IPS-18c (cell line): ENCODE data around the gene NAALADL2.

Source experiments
- H3K4me3 ChIP-seq: 2 replicates; pipeline ENCODE4 v1.7.0; 2013; ENCODE audit warnings: low read depth, mild to moderate bottlenecking, low read length, moderate library complexity; ENCODE audit not compliant: insufficient read depth
- H3K9me3 ChIP-seq: one replicate; pipeline ENCODE4 v1.6.1; 2013; ENCODE audit warnings: mild to moderate bottlenecking, low read length, moderate library complexity; ENCODE audit not compliant: control insufficient read depth, insufficient read depth

NAALADL2 gene

DNA sequence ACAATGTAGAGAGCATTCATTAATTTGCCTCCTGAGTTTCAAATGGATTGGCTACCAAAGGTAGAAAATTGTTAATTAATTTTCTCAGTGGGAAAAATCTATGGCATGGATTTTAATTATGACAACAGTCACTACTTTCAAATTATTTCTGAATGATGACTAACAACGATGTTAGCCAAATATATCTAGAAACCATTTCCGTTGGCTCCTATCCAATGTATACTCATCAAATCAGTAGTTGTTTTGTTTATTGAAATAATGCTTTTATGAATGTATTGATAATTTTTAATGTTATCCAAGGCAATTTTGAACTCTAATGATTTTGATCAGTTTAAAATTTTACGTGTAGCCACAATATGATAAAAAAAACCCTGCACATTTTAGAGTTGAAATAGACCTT lies 333.4 kb downstream of the NAALADL2 start:
- Histone ChIP-seq H3K9me3 (no peaks in the 10 kb centered on the region), H3K4me3 (no peak overlapping the region)

DNA sequence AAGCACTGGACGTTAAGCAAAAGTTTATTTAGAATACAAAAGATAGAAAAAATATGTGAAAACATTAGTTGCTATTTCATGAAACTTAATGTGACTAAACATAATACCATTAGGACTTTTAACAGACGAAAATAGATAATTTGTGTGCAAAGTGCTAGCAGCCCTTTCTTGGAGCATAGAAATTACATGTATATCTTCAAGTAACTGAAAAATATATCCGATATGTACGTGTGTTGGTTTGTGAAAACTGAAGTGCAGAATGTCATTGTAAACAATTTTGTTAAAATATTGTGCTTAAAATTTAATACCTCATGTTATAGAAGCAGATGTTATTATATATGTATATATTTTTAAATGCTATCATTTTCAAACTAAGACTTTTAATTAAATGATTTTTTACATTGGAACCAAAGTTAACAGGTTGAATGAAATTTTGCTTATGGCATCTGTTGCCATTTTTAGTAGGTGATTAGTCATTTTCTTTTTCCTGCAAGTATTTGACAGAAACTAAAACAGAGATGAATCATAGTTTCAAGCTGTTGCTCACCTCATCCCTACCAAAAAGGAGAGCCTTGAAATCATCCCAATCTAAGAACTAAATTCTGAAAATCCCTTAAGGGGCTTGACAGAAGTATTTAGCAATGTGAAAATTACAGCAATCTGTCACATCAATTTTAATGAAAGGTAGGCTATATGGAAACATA lies 334.8 kb downstream of the NAALADL2 start:
- no peaks in the 10 kb centered on the region for H3K9me3 ChIP-seq
- H3K4me3 ChIP-seq = no peak overlapping the region

DNA sequence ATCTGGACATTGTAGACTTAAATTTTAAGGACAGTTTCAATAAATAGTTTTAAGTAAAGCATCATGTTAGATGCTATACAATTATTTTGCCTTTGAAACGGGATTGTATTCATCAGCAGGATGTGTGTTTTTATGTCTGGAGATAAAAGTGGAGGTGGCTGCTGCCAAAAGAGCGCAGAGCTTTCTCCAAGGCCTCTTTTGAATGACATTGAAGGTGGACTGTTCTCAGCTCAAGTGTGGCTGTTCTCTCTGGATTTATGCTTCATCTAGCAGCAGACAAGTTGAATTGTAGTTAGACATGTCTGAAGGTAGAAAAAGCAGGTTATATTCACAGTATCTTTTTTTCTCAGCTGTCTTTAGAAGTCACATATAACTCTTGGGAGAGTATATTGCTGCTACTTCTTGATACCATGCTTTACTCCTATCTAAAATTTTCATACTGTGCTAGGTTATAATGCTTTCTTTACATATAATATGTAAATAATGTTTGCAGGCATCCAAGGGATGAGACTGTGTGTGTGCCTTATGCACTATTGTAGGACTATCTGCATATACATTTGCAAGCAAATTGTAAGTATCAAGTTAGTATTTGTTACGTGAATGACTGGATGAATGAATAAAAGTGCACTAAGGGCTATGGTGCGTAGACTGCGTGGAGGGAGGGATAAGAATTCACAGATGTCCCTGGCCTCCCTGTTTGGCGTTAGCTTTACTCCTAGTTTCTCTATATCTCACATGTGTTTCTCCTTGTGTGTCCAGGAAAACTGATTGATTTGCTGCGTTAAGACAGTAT lies 340.1 kb downstream of the NAALADL2 start:
- Histone ChIP-seq H3K4me3 (no peak overlapping the region), H3K9me3 (no peaks in the 10 kb centered on the region)

DNA sequence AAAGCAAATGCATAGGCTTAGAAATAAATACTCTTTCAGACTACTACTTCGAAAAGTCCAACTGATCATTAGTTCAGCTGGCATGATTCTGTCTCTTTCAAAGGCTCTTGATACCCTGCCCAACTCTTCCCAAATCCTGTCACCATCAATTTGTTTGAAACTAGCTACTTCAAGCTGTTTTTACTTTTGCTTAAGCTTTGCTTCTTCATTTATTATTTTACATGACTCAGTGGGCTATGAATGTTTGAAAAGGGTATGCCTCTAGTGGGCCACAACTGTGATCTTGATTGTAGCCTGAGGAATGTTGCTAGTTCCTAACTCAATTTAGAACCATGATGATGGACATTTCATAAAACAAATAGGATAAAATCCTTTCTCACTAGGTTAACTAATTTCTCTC lies 340.8 kb downstream of the NAALADL2 start:
- H3K4me3 ChIP-seq = no peak overlapping the region
- H3K9me3 ChIP-seq = no peaks in the 10 kb centered on the region

DNA sequence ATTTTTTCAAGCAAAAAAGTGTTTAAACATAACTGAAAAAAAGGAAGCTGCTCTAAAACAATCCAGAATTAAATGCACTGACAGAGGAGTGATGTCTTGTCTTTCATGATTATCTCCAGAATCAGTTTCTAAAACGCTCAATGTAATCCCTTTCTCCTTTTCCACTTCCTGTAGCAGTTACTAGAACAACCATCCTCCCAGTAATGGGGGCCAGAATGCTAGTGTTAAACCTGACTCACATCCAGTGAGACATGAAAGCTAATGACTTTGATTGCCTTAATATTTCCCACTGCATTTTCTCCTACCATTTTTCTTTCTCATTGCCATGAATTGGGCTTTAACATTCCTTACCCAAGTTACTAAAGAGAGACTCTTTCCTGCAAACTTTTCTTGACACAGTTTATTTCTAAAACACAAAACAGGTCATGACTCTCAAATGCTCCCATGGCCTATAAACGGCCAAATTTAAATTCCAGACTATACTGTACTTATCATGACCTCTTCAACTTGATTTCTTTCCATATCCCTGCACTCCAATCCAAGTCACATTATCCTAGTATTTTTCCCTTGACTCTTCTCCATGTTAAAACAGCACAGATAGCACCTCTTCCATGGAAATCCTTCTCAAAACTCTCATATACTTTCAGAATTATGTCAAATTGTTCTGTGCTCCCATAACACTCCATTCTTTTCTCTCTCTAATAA lies 341.4 kb downstream of the NAALADL2 start:
- H3K9me3 ChIP-seq = no peaks in the 10 kb centered on the region
- no peak overlapping the region for H3K4me3 ChIP-seq

DNA sequence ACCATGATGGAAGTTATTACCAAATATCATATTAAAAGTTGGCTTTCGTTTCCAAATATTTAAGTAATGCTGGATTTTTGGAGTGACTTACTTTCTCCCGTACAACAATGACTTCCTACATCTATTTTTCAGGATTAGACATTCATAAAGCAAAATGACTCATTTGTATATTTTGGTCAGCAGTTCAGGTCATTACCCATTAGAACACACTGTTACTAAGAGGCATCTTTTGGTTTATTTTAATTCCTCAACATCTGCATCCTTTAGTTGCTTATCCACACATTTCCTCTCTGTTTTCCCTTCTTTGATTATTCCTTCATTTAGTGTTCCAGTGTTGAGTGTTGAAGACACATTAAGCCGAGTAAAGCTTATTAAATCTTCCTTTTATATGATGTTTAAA lies 348.2 kb downstream of the NAALADL2 start:
- Histone ChIP-seq H3K4me3 (no peak overlapping the region), H3K9me3 (no peaks in the 10 kb centered on the region)

DNA sequence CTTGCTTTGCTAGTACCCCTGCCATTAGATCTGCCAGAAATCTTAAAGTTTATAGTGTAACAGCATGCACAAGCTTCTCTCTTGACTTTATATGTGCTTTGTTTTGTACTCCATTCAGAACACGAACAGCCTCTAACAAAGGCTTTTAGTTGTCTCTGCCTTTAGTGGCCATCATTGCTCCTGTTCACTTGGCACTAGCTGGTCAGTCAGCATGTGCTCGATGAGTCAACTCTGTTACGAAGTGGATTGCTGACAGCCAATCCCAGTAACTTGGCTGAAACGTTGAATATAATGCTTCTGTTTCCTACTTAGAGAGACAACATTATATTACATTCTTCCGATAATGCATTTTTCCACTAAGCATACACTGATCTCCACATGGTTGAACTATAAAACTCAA lies 349.2 kb downstream of the NAALADL2 start:
- Histone ChIP-seq H3K9me3 (no peaks in the 10 kb centered on the region), H3K4me3 (no peak overlapping the region)

DNA sequence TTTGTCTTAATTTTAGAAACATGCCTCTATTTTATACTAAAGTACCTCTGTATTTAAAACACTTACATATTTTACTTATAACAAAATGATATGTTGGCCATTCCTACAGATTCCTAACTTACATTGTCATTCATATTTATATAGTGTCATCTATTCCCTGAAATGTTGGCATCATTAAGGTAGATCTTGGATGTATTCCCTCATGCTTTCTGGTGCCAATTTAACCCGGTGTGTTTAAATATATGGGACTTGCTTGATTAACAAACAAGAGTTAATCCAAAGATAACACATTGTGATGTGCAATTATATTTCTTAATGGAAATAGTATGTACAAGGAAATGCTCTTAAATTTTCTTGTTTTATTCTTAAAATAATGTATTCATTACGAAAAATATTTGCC lies 352.3 kb downstream of the NAALADL2 start:
- Histone ChIP-seq H3K4me3 (no peak overlapping the region), H3K9me3 (no peaks in the 10 kb centered on the region)

DNA sequence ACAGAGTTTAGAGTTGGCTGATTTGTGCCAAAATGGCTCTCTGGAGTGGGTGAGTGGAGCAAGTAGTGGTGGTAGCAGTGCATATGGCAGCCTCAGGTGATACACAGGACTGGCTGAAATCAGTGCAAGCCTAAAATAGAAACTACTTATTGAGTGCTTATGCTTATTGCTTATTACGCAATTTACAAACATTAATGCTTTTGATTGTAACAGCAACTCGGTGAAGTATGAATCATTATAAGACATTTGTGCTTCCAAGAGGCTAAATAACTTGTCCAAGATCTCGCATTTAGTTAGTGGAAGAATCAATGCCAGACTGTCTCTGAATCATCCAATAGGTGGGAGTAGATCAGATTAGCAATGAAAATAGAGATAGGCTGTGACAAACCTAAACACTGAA lies 353.8 kb downstream of the NAALADL2 start:
- Histone ChIP-seq H3K9me3 (no peaks in the 10 kb centered on the region), H3K4me3 (no peak overlapping the region)

DNA sequence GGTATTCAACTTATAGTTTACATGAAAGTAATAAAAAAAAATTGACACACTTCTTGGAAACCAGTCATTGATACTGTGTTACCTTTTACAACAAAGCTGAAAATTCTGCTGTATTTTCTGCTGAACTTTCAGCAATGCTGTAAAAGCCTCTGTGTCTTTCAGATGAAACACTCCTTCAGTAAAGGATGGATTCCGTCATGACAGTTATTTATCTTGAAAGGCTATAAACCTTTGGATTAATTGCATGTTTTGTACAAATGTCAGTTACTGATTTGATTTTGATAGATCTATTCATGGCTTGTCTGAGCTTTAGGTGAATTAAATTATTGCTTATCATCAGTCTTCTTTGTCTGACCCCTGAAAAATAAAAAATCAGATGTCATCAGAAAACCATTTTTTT lies 355.1 kb downstream of the NAALADL2 start:
- Histone ChIP-seq H3K9me3 (no peaks in the 10 kb centered on the region), H3K4me3 (no peak overlapping the region)

DNA sequence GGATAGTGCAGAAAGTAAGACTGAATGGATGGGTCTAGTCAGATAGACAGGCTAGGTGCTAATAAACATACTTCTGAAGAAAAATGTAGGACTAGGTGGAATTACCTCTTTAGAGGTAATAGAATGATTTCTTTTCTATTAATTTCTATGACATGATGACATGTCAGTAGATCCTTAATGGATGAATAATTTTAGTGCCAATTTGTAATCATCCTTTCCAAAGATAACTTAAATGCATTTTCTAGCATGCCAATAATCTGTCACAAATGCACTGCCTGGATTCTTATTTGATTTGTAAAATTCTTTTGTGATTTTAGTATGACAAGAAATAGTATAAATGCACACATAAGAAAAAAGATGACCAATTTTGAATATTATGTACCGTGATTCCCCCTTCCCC lies 356.7 kb downstream of the NAALADL2 start:
- Histone ChIP-seq H3K4me3 (no peak overlapping the region), H3K9me3 (no peaks in the 10 kb centered on the region)

DNA sequence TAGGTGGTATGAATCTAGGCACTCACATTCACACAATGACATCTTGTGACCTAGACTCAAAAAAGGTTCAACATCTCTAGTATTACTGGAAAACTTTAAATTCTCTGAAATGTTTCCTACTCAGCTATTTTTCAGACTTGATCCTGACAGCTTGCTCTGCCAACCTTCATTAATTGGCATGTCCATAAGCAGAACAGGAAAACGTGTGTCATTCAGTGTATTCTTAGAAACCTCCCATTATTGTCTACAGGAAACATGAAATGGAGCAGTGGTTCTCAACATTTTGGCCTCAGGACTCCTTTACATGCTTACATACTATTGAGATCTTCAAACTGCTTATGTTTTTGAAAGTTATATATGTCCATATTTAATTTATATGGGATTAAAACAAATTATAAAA lies 363.2 kb downstream of the NAALADL2 start:
- no peaks in the 10 kb centered on the region for H3K9me3 ChIP-seq

DNA sequence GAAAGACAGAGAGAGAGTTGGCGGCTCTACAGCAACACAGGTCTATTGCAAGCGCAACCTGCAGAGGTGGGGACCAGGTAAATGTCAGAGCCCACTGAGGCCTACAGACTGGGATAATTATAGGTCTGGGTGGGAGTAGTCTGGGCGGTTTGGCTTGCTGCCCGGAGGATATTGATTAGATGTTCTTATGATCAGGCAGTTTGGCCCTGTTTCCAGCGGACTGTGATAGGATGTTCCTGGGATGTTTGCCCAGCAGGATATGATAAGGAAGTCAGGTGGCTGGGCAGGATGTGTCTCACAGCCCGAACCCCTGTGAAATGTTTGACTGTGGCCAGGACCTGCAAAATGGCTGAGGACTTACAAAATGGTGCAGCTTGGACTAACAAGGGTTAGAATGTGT lies 364.9 kb downstream of the NAALADL2 start:
- no peak overlapping the region for H3K4me3 ChIP-seq
- no peaks in the 10 kb centered on the region for H3K9me3 ChIP-seq

More for the DNA sequence above, 363.2 kb downstream of the NAALADL2 start:
- H3K4me3 ChIP-seq = no peak overlapping the region

DNA sequence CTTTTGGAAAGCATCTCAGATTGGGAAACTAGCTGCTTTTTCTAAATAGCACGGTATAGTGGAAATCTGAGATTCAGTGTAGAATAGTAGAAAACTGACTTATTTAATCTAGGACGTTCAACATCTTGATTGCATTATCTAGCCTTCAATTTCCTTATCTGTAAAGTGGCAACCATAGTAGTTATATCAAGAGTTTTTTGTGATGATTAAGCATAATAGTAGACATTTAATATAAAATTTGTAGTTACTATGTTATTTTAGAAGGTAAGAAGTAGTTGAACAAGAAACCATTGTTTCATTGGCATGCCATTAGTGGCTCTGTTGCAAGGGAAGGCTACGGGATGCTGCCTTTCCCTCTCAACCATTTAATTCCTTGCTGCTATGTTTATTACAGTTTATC lies 367.3 kb downstream of the NAALADL2 start:
- Histone ChIP-seq H3K4me3 (no peak overlapping the region), H3K9me3 (no peaks in the 10 kb centered on the region)

DNA sequence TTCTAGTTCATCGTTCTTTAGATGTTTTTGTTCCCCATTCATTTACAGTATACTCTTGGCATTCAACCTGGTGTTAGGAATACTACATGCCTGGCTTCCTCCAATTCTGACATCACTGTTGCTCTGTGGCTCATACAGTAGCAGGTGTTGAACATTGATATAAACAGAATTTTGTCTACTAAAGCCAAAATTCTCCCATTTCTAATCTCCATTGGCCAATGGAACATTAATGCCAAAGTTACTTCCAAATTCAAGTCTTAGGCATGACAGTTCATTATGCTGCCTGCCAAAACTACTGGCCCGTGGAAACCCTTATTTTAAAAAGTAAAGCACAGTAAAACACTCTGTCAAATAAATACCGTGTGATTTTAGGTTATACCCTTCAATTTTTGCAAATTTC lies 368.0 kb downstream of the NAALADL2 start:
- H3K9me3 ChIP-seq = no peaks in the 10 kb centered on the region

DNA sequence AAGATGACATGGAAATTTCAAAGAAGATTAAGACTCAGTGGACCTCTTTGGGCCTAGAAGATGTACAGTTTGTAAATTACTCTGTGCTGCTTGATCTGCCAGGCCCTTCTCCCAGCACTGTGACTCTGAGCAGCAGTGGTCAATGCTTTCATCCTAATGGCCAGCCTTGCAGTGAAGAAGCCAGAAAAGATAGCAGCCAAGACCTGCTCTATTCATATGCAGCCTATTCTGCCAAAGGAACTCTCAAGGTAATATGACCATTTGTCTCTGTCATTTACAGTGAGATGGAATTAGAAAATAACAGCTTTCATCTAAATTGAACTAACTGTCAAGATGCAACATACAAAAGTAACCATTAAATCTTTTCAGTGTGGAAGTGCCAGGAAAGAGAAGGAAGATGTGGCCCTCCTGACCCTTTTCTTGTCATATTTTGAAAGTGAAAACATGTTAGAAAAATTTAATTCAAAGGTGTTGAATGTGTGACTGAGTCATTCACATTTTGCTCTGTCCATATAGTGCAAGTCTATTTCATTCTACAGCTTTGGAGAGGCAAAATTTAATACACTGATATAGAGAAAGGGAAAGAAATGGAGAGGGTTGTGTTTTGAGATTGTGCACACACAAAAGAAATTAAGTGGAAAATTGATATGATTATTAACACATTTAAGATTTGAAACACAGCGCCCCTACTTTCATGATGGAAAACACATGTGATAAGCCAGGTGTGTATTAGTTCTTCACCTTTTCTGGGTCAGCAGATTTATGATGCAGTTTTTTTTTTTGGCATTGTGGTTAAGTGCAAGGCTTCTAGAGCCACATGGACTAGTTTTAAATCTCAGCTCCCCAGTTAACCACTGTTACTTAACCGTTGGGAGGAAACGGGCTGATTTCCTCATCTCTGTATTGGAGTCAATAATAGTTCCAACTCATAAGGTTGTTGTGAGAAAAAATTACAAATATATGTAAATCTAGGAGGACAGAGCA lies 375.1 kb downstream of the NAALADL2 start:
- no peaks in the 10 kb centered on the region for H3K9me3 ChIP-seq
- H3K4me3 ChIP-seq = no peak overlapping the region

More for the DNA sequence above, 368.0 kb downstream of the NAALADL2 start:
- no peak overlapping the region for H3K4me3 ChIP-seq

DNA sequence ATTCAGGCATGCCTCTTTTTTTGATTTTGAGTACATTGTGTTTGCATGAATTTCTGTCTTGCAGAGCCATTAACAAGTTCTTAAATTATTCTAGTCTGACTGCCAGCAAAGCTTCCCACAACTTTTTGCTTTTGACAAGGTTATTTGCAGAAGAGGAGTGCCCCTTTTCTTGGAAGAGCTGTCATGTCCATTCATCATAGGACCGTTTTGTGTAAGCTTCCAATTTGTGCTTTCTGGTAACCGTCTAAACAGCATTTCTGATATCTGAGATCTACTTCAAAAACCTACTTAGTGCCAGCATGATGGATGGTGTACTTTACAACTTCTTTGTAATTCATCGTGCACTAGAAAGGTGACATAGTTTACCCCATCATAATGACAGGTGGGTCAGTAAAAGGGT lies 379.7 kb downstream of the NAALADL2 start:
- no peak overlapping the region for H3K4me3 ChIP-seq
- no peaks in the 10 kb centered on the region for H3K9me3 ChIP-seq
